ENCODE results near the gene NPFFR2.

The NPFFR2 gene

GRCh38 chr4:72112514-72113156 is 80.8 kb downstream of the NPFFR2 start:
- Histone ChIP-seq H3K9me2 (replicated peaks; ENCODE audit: low read depth, low read length) (no peaks in the 10 kb centered on the region), H3K36me3 (ENCODE audit: insufficient read depth, low read length) (no peaks in the 10 kb centered on the region), H3K9me3 (ENCODE audit: insufficient read depth, low read depth, low read length) (no peaks in the 10 kb centered on the region), H3K27me3 (ENCODE audit: insufficient read depth, low read length, poor library complexity, severe bottlenecking) (no peaks in the 10 kb centered on the region), H3K4me1 (ENCODE audit: insufficient read depth, low read length, poor library complexity, severe bottlenecking) (no peaks in the 10 kb centered on the region), H3K4me2 (ENCODE audit: low read depth, low read length, poor library complexity, severe bottlenecking) (no peak overlapping the region), H3K79me2 (ENCODE audit: insufficient read depth, low read length) (no peaks in the 10 kb centered on the region), H3K9ac (ENCODE audit: low read depth, low read length, poor library complexity, severe bottlenecking) (no peak overlapping the region), H3K4me3 (ENCODE audit: low read length, poor library complexity, severe bottlenecking) (no peak overlapping the region), H3F3A (ENCODE audit: low read depth) (no peaks in the 10 kb centered on the region), H2AFZ (ENCODE audit: low read length) (no peak overlapping the region), H4K20me1 (ENCODE audit: insufficient read depth, low read length, poor library complexity, severe bottlenecking) (no peaks in the 10 kb centered on the region)
- TF ChIP-seq EZH2phosphoT487 (IDR thresholded peaks at IDR 0.05; ENCODE audit: borderline replicate concordance) (no peak), CTCF (conservative IDR thresholded peaks at IDR 0.05; ENCODE audit: low read length) (no peak)

GRCh38 chr4:72118017-72118416 is 86.2 kb downstream of the NPFFR2 start:
- no peaks in the 10 kb centered on the region for H3K79me2 ChIP-seq (ENCODE audit: insufficient read depth, low read length)

GRCh38 chr4:72119946-72120345 is 88.1 kb downstream of the NPFFR2 start:
- Histone ChIP-seq H3K9me2 (replicated peaks; ENCODE audit: low read depth, low read length) (no peaks in the 10 kb centered on the region), H3F3A (ENCODE audit: low read depth) (no peaks in the 10 kb centered on the region), H2AFZ (ENCODE audit: low read length) (no peak overlapping the region), H3K4me2 (ENCODE audit: low read depth, low read length, poor library complexity, severe bottlenecking) (no peak overlapping the region), H3K9ac (ENCODE audit: low read depth, low read length, poor library complexity, severe bottlenecking) (no peak overlapping the region), H3K27me3 (ENCODE audit: insufficient read depth, low read length, poor library complexity, severe bottlenecking) (no peaks in the 10 kb centered on the region), H3K4me3 (ENCODE audit: low read length, poor library complexity, severe bottlenecking) (no peak overlapping the region), H3K9me3 (ENCODE audit: insufficient read depth, low read depth, low read length) (no peaks in the 10 kb centered on the region), H3K36me3 (ENCODE audit: insufficient read depth, low read length) (no peaks in the 10 kb centered on the region), H4K20me1 (ENCODE audit: insufficient read depth, low read length, poor library complexity, severe bottlenecking) (no peaks in the 10 kb centered on the region), H3K4me1 (ENCODE audit: insufficient read depth, low read length, poor library complexity, severe bottlenecking) (no peaks in the 10 kb centered on the region), H3K79me2 (ENCODE audit: insufficient read depth, low read length) (no peaks in the 10 kb centered on the region)
- TF ChIP-seq CTCF (conservative IDR thresholded peaks at IDR 0.05; ENCODE audit: low read length) = no peak
- no peak for TF ChIP-seq EZH2phosphoT487 (IDR thresholded peaks at IDR 0.05; ENCODE audit: borderline replicate concordance)

More at GRCh38 chr4:72118017-72118416, 86.2 kb downstream of the NPFFR2 start:
- Histone ChIP-seq H2AFZ (ENCODE audit: low read length) (no peak overlapping the region), H3K9me2 (replicated peaks; ENCODE audit: low read depth, low read length) (no peaks in the 10 kb centered on the region), H3K4me3 (ENCODE audit: low read length, poor library complexity, severe bottlenecking) (no peak overlapping the region), H3K4me2 (ENCODE audit: low read depth, low read length, poor library complexity, severe bottlenecking) (no peak overlapping the region), H3K27me3 (ENCODE audit: insufficient read depth, low read length, poor library complexity, severe bottlenecking) (no peaks in the 10 kb centered on the region), H4K20me1 (ENCODE audit: insufficient read depth, low read length, poor library complexity, severe bottlenecking) (no peaks in the 10 kb centered on the region), H3K9me3 (ENCODE audit: insufficient read depth, low read depth, low read length) (no peaks in the 10 kb centered on the region), H3K36me3 (ENCODE audit: insufficient read depth, low read length) (no peaks in the 10 kb centered on the region), H3F3A (ENCODE audit: low read depth) (no peaks in the 10 kb centered on the region), H3K4me1 (ENCODE audit: insufficient read depth, low read length, poor library complexity, severe bottlenecking) (no peaks in the 10 kb centered on the region), H3K9ac (ENCODE audit: low read depth, low read length, poor library complexity, severe bottlenecking) (no peak overlapping the region)
- TF ChIP-seq EZH2phosphoT487 (IDR thresholded peaks at IDR 0.05; ENCODE audit: borderline replicate concordance) = no peak

GRCh38 chr4:72128741-72129140 is 96.9 kb downstream of the NPFFR2 start:
- no peaks in the 10 kb centered on the region for H3K36me3 ChIP-seq (ENCODE audit: insufficient read depth, low read length)
- no peaks in the 10 kb centered on the region for H4K20me1 ChIP-seq (ENCODE audit: insufficient read depth, low read length, poor library complexity, severe bottlenecking)
- H3K27me3 ChIP-seq (ENCODE audit: insufficient read depth, low read length, poor library complexity, severe bottlenecking) = no peaks in the 10 kb centered on the region
- no peaks in the 10 kb centered on the region for H3K79me2 ChIP-seq (ENCODE audit: insufficient read depth, low read length)
- no peaks in the 10 kb centered on the region for H3K4me1 ChIP-seq (ENCODE audit: insufficient read depth, low read length, poor library complexity, severe bottlenecking)
- no peak for TF ChIP-seq EZH2phosphoT487 (IDR thresholded peaks at IDR 0.05; ENCODE audit: borderline replicate concordance)
- TF ChIP-seq CTCF (conservative IDR thresholded peaks at IDR 0.05; ENCODE audit: low read length) = no peak
- H3F3A ChIP-seq (ENCODE audit: low read depth) = no peaks in the 10 kb centered on the region
- H3K4me2 ChIP-seq (ENCODE audit: low read depth, low read length, poor library complexity, severe bottlenecking) = no peak overlapping the region
- H2AFZ ChIP-seq (ENCODE audit: low read length) = no peak overlapping the region
- no peak overlapping the region for H3K4me3 ChIP-seq (ENCODE audit: low read length, poor library complexity, severe bottlenecking)
- no peak overlapping the region for H3K9ac ChIP-seq (ENCODE audit: low read depth, low read length, poor library complexity, severe bottlenecking)
- H3K9me3 ChIP-seq (ENCODE audit: insufficient read depth, low read depth, low read length) = no peaks in the 10 kb centered on the region
- H3K9me2 ChIP-seq (replicated peaks; ENCODE audit: low read depth, low read length) = no peaks in the 10 kb centered on the region
